GM21619 (cell line): ENCODE data around the gene GJA9.

ENCODE experiments used
- ATAC-seq: cut with Tn5 transposase; IDR thresholded peaks from one replicate; pipeline ENCODE4 v1.9.1; 2021; ENCODE audit not compliant: unreplicated experiment

GJA9 gene

GRCh38 chr1:38832370-38832734, 49.0 kb downstream of the GJA9 start:
- ATAC-seq, result no peak

- ATAC-seq, result no peak
Measured at GRCh38 chr1:38831731-38832369, 49.5 kb downstream of the GJA9 start.

GRCh38 chr1:38829368-38829767, 52.0 kb downstream of the GJA9 start:
- ATAC-seq, result no peak

GRCh38 chr1:38827318-38827717, 54.1 kb downstream of the GJA9 start:
- no peak for ATAC-seq

GRCh38 chr1:38826886-38827285, 54.5 kb downstream of the GJA9 start:
- ATAC-seq, result no peak

GRCh38 chr1:38826262-38826661, 55.1 kb downstream of the GJA9 start:
- no peak for ATAC-seq
